Osteoblast (primary cell): ENCODE results near the gene CBX6. TPM values are rescaled to one million over a fixed set of nuclear protein-coding genes. Genes with fewer than 3 reads are reported as not detected.

ENCODE experiments used
- DNase-seq: peaks from one replicate; pipeline ENCODE4 v3.0.0; 2011; ENCODE audit warnings: low spot score, mixed read lengths; ENCODE audit not compliant: insufficient read length; ENCODE audit errors: missing footprints
- H2AFZ ChIP-seq: 2 replicates; pipeline ENCODE4 v1.6.0; 2011; ENCODE audit warnings: mild to moderate bottlenecking, low read length
- H3K27ac ChIP-seq: 2 replicates; pipeline ENCODE4 v1.5.1; 2011; ENCODE audit warnings: mild to moderate bottlenecking, low read depth, low read length, moderate library complexity
- H3K27me3 ChIP-seq: 2 replicates; pipeline ENCODE4 v1.6.0; 2012; ENCODE audit warnings: mild to moderate bottlenecking, control low read depth, inconsistent platforms, low read length, moderate library complexity; ENCODE audit not compliant: insufficient read depth
- H3K36me3 ChIP-seq: 2 replicates; pipeline ENCODE4 v1.5.1; 2011; ENCODE audit warnings: mild to moderate bottlenecking, low read length, control low read depth, moderate library complexity; ENCODE audit not compliant: insufficient read depth
- H3K4me1 ChIP-seq: 2 replicates; pipeline ENCODE4 v1.5.1; 2011; ENCODE audit warnings: mild to moderate bottlenecking, low read length, control low read depth, moderate library complexity; ENCODE audit not compliant: insufficient read depth
- H3K4me2 ChIP-seq: 2 replicates; pipeline ENCODE4 v1.6.0; 2011; ENCODE audit warnings: mild to moderate bottlenecking, low read length; ENCODE audit not compliant: insufficient read depth
- H3K4me3 ChIP-seq: fragments of 200-600 bp; sonication (generic); 3 replicates; pipeline ENCODE4 v1.5.1; 2012; ENCODE audit warnings: mild to moderate bottlenecking, low read length, inconsistent platforms; ENCODE audit not compliant: insufficient read depth
- H3K79me2 ChIP-seq: 2 replicates; pipeline ENCODE4 v1.6.0; 2012; ENCODE audit warnings: mild to moderate bottlenecking, low read length, control low read depth, inconsistent platforms; ENCODE audit not compliant: insufficient read depth
- H3K9me3 ChIP-seq: 2 replicates; pipeline ENCODE4 v1.5.1; 2011; ENCODE audit warnings: low read depth, low read length, control low read depth
- H4K20me1 ChIP-seq: 2 replicates; pipeline ENCODE4 v1.6.0; 2012; ENCODE audit warnings: mild to moderate bottlenecking, low read length, control low read depth; ENCODE audit not compliant: insufficient read depth
- total RNA-seq: library from RNA; depleted of rRNA; stranded (reverse); fragments of >200 nt; gene quantifications from 2 replicates; pipeline ENCODE4 v1.2.3, GENCODE V29; 2012
- TF ChIP-seq, protein P1 (sequence below): IDR thresholded peaks from 2 replicates; pipeline ENCODE4 v1.5.1; 2011; ENCODE audit warnings: mild to moderate bottlenecking, low read depth, low read length, moderate library complexity; ENCODE audit errors: extremely low read depth

Gene CBX6
- total RNA-seq, 1 donor, result 58.6 TPM

DNA sequence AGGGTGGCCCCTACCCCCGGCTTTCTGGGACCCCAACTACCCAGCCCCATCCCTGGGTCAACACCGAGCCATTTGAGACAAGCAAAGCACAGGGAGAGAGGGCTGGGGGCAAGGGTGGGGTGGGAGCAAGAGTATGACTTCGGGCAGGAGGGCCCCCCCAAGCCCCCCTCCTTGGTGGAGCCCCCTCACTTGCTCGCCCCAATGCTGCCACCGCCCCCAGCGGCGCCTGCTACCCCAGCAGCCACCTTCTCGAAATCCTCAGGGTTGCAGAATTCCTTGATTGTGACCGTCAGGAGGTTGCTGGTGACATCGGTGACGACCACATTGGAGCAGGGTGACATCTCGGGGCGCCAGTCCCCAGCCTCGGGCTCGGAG, 6.0 kb downstream of the CBX6 start:
- H3K79me2 ChIP-seq, result peaks cover 24% of the 10 kb centered on the region
- peaks cover 30% of the 10 kb centered on the region for H3K36me3 ChIP-seq
- peaks cover 70% of the 10 kb centered on the region for H4K20me1 ChIP-seq
- DNase-seq, result peak; percentile 47
- H3K27ac ChIP-seq, result no peak overlapping the region
- no peaks in the 10 kb centered on the region for H3K9me3 ChIP-seq
- H3K27me3 ChIP-seq, result peaks cover 3% of the 10 kb centered on the region
- peaks cover 13% of the 10 kb centered on the region for H3K4me1 ChIP-seq
- H2AFZ ChIP-seq, result no peak overlapping the region
- TF ChIP-seq, protein P1, sequence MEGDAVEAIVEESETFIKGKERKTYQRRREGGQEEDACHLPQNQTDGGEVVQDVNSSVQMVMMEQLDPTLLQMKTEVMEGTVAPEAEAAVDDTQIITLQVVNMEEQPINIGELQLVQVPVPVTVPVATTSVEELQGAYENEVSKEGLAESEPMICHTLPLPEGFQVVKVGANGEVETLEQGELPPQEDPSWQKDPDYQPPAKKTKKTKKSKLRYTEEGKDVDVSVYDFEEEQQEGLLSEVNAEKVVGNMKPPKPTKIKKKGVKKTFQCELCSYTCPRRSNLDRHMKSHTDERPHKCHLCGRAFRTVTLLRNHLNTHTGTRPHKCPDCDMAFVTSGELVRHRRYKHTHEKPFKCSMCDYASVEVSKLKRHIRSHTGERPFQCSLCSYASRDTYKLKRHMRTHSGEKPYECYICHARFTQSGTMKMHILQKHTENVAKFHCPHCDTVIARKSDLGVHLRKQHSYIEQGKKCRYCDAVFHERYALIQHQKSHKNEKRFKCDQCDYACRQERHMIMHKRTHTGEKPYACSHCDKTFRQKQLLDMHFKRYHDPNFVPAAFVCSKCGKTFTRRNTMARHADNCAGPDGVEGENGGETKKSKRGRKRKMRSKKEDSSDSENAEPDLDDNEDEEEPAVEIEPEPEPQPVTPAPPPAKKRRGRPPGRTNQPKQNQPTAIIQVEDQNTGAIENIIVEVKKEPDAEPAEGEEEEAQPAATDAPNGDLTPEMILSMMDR, result no peak
- H3K4me2 ChIP-seq, result no peak overlapping the region
- no peak overlapping the region for H3K4me3 ChIP-seq

DNA sequence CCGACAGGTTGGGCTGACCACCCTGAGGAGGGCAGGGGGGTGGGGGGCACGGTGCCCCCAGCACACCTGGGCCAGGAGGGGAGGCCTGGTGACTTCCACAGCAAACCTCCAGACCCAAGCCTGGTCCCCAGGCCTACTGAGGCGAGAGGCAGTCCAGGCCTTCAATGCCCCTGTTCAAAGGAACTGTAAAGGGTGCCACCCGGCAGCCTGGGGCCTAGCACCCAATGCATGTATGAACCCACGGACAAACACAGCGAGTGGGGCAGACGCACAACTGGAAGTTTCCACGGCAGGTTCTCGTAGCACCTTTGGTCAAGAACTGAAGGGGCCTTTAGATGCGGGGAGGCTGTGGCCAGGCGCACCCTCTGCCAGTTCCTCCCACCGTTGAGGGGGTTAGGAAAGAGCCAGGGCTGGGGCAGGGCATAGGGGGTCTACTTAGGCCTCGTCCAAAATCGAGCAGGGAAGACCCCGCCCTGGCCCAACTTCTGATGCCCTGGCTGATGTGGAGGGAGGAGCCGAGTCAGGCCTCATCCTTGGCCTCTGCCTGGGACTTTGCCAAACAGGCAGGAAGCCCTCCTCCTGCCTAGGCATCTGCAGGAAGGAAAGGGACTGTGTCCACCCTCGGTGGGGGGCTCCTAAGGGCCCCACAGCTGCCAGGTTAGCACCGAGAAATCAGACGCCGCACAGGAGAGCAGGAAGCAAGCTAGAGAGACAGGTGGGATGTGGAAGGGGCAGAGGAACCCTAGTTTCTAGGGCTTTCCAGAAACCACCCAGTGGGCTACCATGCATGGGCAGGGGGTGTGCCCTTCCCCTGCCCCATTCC, 6.6 kb downstream of the CBX6 start:
- Histone ChIP-seq H3K4me2 (no peak overlapping the region), H3K27me3 (peaks cover 3% of the 10 kb centered on the region), H3K79me2 (peaks cover 18% of the 10 kb centered on the region), H3K9me3 (no peaks in the 10 kb centered on the region), H3K4me3 (no peak overlapping the region), H2AFZ (no peak overlapping the region), H3K36me3 (peaks cover 30% of the 10 kb centered on the region), H4K20me1 (peaks cover 75% of the 10 kb centered on the region), H3K27ac (no peak overlapping the region), H3K4me1 (peaks cover 7% of the 10 kb centered on the region)
- TF ChIP-seq, protein P1, result no peak
- peak; percentile 85 for DNase-seq

DNA sequence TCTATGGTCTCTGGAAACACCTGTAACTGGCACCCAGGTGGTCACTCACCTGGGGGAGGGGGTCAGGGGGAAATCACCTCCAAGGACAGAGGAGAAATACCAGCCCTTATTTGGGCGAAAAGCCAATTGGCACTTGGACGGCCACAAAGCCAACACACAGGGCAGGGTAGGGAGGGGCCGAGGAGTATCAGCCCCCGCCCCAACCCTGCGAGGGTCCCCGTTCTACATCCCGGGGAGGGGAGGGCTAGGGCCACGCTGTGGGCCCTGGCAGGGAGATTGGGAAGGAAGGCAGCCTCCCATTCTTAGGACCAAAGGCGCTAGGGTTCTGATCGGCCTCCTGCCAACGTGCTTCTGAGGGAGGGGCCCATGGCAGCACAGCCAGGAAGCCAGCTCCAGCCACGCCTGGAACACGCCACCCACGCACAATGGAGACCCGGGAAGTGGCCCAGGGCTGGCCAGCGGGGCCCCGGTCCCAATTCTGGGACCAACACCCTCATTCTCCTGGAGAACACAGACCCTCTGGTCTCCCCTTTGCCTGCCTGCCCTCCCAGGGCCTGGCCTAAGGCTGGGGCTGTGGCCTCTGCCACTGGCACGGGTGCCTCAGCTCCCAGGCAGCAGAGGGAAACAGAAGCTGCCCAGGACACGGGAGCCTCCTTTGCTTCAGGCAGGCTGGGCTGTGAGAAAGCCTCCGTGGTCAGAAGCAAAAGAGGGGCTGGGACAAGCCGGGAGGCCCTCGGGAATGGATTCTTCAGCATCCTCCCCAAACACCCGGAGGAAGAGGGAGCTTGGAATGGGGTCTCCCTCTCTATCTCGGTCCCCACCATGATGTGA, 7.4 kb downstream of the CBX6 start:
- Histone ChIP-seq H3K4me3 (no peak overlapping the region), H3K27me3 (peaks cover 3% of the 10 kb centered on the region), H4K20me1 (peaks cover 68% of the 10 kb centered on the region), H3K36me3 (peaks cover 25% of the 10 kb centered on the region), H3K79me2 (peaks cover 11% of the 10 kb centered on the region), H3K9me3 (no peaks in the 10 kb centered on the region), H3K27ac (no peak overlapping the region), H3K4me2 (no peak overlapping the region), H3K4me1 (peaks cover 5% of the 10 kb centered on the region), H2AFZ (no peak overlapping the region)
- TF ChIP-seq, protein P1, result no peak
- DNase-seq, result peak; percentile 89
